Measurements from ENCODE around the gene RTKN. TPM values are rescaled to one million over a fixed set of nuclear protein-coding genes. Genes with fewer than 3 reads are reported as not detected.
A peak's percentile ranks its signal among the peaks of the same experiment; 100 is the strongest.
"Not testable (repeated sequence)": the region's sequence is repeated elsewhere in the genome, so short reads cannot be mapped to it uniquely, and the experiment has no call there.

RTKN gene
- total RNA-seq = 32.3 TPM
- long read RNA-seq, transcript RTKN-202 (12 exons, 2,142 nt) = major isoform, 28 of 55 reads
- long read RNA-seq, transcript RTKN-210 (3 exons, 853 nt) = minor isoform, 7 of 55 reads
- long read RNA-seq, partial matches to known transcripts = 1 of 55 reads
- long read RNA-seq, other reads (novel, unspliced or antisense) = 15 of 55 reads

GRCh38 chr2:74441690-74442482 is at the start of gene RTKN:
Gene RTKN, minus strand, starts transcription at chr2:74441937. Its CDS starts 121 bp downstream, at chr2:74441816.
- DNase-seq (peak; percentile 89), ATAC-seq (peak; percentile 79)
- peak within 1 kb of the TSS; percentile 62 for H3K4me3 ChIP-seq
- peaks cover 26% of the 10 kb centered on the region for H3K4me1 ChIP-seq
- no peaks in the 10 kb centered on the region for H3K36me3 ChIP-seq
- H3K27me3 ChIP-seq = peaks cover 13% of the 10 kb centered on the region
- intact Hi-C loops (cut with DNase I) = no loop called here
- H3K27ac ChIP-seq = peak within 1 kb of the TSS; percentile 84
- no peak for TF ChIP-seq CTCF (IDR thresholded peaks at IDR 0.05)
- no peaks in the 10 kb centered on the region for H3K9me3 ChIP-seq

- H3K27me3 ChIP-seq = no peaks in the 10 kb centered on the region
- ATAC-seq = no peak
- H3K36me3 ChIP-seq = peaks cover 56% of the 10 kb centered on the region
- H3K4me1 ChIP-seq = no peaks in the 10 kb centered on the region
- DNase-seq = no peak
- no peaks in the 10 kb centered on the region for H3K9me3 ChIP-seq
- no peak overlapping the region for H3K4me3 ChIP-seq
- intact Hi-C loops (cut with DNase I) = loop anchor here (10.0 kb wide), 1 partner anchor 95 kb away; no protein-coding TSS in a partner anchor
- H3K27ac ChIP-seq = no peak overlapping the region
- TF ChIP-seq CTCF (IDR thresholded peaks at IDR 0.05) = no peak
Measured at GRCh38 chr2:74489906-74490305, 48.2 kb upstream of the RTKN start.

- no peak for TF ChIP-seq CTCF (IDR thresholded peaks at IDR 0.05)
- no peaks in the 10 kb centered on the region for H3K27me3 ChIP-seq
- intact Hi-C loops (cut with DNase I) = no loop called here
- H3K27ac ChIP-seq = no peak overlapping the region
- DNase-seq = no peak
- no peaks in the 10 kb centered on the region for H3K9me3 ChIP-seq
- H3K4me3 ChIP-seq = no peak overlapping the region
- peaks cover 56% of the 10 kb centered on the region for H3K36me3 ChIP-seq
- H3K4me1 ChIP-seq = peaks cover 5% of the 10 kb centered on the region
- no peak for ATAC-seq
Measured at GRCh38 chr2:74488643-74489481, 47.1 kb upstream of the RTKN start.

- no peaks in the 10 kb centered on the region for H3K9me3 ChIP-seq
- intact Hi-C loops (cut with DNase I) = no loop called here
- no peak overlapping the region for H3K27ac ChIP-seq
- ATAC-seq = no peak
- no peak for TF ChIP-seq CTCF (IDR thresholded peaks at IDR 0.05)
- DNase-seq = no peak
- H3K4me1 ChIP-seq = peaks cover 19% of the 10 kb centered on the region
- H3K36me3 ChIP-seq = peaks cover 29% of the 10 kb centered on the region
- H3K27me3 ChIP-seq = no peaks in the 10 kb centered on the region
- no peak overlapping the region for H3K4me3 ChIP-seq
Measured at GRCh38 chr2:74486141-74486540, 44.4 kb upstream of the RTKN start.

GRCh38 chr2:74483675-74484164 is 42.0 kb upstream of the RTKN start:
- H3K4me1 ChIP-seq = peaks cover 24% of the 10 kb centered on the region
- H3K4me3 ChIP-seq = peak overlapping the region; percentile 95
- H3K27me3 ChIP-seq; H3K9me3 ChIP-seq; DNase-seq; intact Hi-C loops (cut with DNase I); ATAC-seq: not testable (repeated sequence)
- H3K36me3 ChIP-seq = peaks cover 29% of the 10 kb centered on the region
- peak overlapping the region; percentile 91 for H3K27ac ChIP-seq
